NB4 (cell line): Measurements from ENCODE around the gene COPS3.

Experiments
- CTCF ChIP-seq: IDR thresholded peaks from one replicate; pipeline ENCODE4 v1.5.1; 2012; ENCODE audit warnings: low read depth, low read length
- MYC ChIP-seq: IDR thresholded peaks from 2 replicates; pipeline ENCODE4 v1.6.1; 2011; ENCODE audit warnings: low read depth, low read length
- POLR2A ChIP-seq: IDR thresholded peaks from 2 replicates; pipeline ENCODE4 v1.6.1; 2011; ENCODE audit warnings: mild to moderate bottlenecking; ENCODE audit not compliant: insufficient read length; ENCODE audit errors: extremely low read depth
- TF ChIP-seq, protein P1 (sequence below): IDR thresholded peaks from 2 replicates; pipeline ENCODE4 v1.6.1; 2011; ENCODE audit warnings: low read depth, low read length

DNA sequence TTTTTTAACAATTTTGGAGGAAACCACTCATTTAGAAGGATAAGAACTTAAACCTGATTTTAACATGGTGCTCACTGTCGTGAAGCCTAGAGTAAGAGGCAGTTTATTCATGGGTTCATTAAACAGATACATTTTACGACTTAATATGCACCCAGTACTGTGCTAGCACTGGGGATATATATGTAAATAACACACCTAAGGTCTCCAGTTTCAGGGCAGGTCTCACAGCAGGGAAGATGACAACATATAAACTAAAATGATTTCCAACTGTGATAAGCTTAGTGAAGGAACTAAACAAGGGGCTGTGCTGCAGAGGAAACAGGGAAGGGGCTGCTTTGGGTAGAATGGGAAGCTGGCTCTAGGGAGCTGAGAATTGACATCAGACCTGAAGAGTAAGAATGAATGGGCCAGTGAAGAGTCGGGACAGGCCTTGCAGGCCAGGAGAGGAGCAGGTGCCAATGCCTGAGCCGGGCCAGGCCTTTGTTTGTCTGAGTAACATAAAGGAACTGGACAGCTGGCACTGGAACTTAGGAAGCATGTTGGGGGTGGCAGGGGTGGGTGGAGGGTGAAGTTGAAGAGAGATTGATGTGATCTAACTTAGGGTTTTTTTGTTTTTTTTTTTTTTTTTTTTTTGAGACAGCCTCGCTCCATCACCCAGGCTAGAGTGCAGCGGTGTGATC, 34.2 kb upstream of the COPS3 start:
- no peak for TF ChIP-seq CTCF
- no peak for TF ChIP-seq MYC
- TF ChIP-seq POLR2A, result no peak
- TF ChIP-seq, protein P1, sequence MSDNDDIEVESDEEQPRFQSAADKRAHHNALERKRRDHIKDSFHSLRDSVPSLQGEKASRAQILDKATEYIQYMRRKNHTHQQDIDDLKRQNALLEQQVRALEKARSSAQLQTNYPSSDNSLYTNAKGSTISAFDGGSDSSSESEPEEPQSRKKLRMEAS, result no peak
